Measurements from ENCODE around the gene MED4. TPM values are rescaled to one million over a fixed set of nuclear protein-coding genes. Genes with fewer than 3 reads are reported as not detected.

Gene MED4
- total and polyA plus RNA-seq, 2 of the 8 experiments (the other 6 are each of a cell fraction or from before 2014, with no cell fraction given) = 25.7 to 48.1 TPM

- peak; percentile 97 for TF ChIP-seq RXRA (IDR thresholded peaks at IDR 0.05; ENCODE audit: insufficient read depth, low read depth, low read length)
- peak; percentile 71 for TF ChIP-seq KDM4A (IDR thresholded peaks at IDR 0.05; ENCODE audit: low read depth, low read length, severe bottlenecking)
- TF ChIP-seq HDAC2 (IDR thresholded peaks at IDR 0.05; ENCODE audit: borderline replicate concordance in 1 of 2, low read depth in 2 of 2, low read length in 2 of 2) = peak in 1 of 2 experiments; percentile 91; a peak in 2 of 4 replicates
- no peak for TF ChIP-seq CBX8 (IDR thresholded peaks at IDR 0.05; ENCODE audit: borderline replicate concordance, low read depth, low read length)
- TF ChIP-seq EGR1 (IDR thresholded peaks at IDR 0.05; ENCODE audit: borderline replicate concordance, low read depth, low read length) = no peak
- peak; percentile 71 for TF ChIP-seq CHD2 (IDR thresholded peaks at IDR 0.05; ENCODE audit: low read length)
- no peak for TF ChIP-seq CHD1 (IDR thresholded peaks at IDR 0.05; ENCODE audit: low read depth, low read length)
- TF ChIP-seq SP4 (IDR thresholded peaks at IDR 0.05; ENCODE audit: low read length) = no peak
- peak; percentile 63; the same call in 1 of the 2 replicates for TF ChIP-seq KDM1A (IDR thresholded peaks at IDR 0.05; ENCODE audit: borderline replicate concordance, low read length)
- TF ChIP-seq TAF1 (IDR thresholded peaks at IDR 0.05; ENCODE audit: low read depth, low read length) = peak; percentile 94
- TF ChIP-seq SIN3A (conservative IDR thresholded peaks at IDR 0.05 in 1 of 2, IDR thresholded peaks at IDR 0.05 in 1 of 2; ENCODE audit: low read depth in 1 of 2, low read length in 2 of 2) = peak in 1 of 2 experiments; percentile 84; a peak in 1 of 4 replicates
- TF ChIP-seq MAX (IDR thresholded peaks at IDR 0.05) = peak; percentile 81
- TF ChIP-seq PHF8 (conservative IDR thresholded peaks at IDR 0.05; ENCODE audit: low read depth, low read length) = peak; percentile 100
- TF ChIP-seq SIRT6 (IDR thresholded peaks at IDR 0.05; ENCODE audit: low read length) = no peak
- TF ChIP-seq ZNF274 (IDR thresholded peaks at IDR 0.05; ENCODE audit: borderline replicate concordance, extremely low read depth, low read length) = no peak
- TF ChIP-seq E2F6 (IDR thresholded peaks at IDR 0.05) = peak; percentile 91
- no peak for TF ChIP-seq RFX5 (IDR thresholded peaks at IDR 0.05; ENCODE audit: borderline replicate concordance, low read depth, low read length)
- peak; percentile 37; the same call in 1 of the 2 replicates for TF ChIP-seq TEAD4 (IDR thresholded peaks at IDR 0.05; ENCODE audit: low read depth, low read length)
- TF ChIP-seq RNF2 (IDR thresholded peaks at IDR 0.05; ENCODE audit: borderline replicate concordance, low read depth, low read length, missing control alignments, poor library complexity, severe bottlenecking) = no peak
- peak; percentile 35; the same call in 1 of the 2 replicates for TF ChIP-seq GTF2F1 (IDR thresholded peaks at IDR 0.05; ENCODE audit: borderline replicate concordance, low read depth, low read length)
- TF ChIP-seq BRCA1 (IDR thresholded peaks at IDR 0.05; ENCODE audit: low read depth, low read length) = no peak
Observed at GRCh38 chr13:48037346-48038173, 57.3 kb downstream of the MED4 start, which contains the start of gene NUDT15 (continued).
